Activated effector memory CD4-positive, alpha-beta T cell treated with anti-CD3 and anti-CD28 coated beads, Interleukin-2, amount 50 U/mL, for 16 hours (primary cell): ENCODE results near the gene ZNF208.

Experiments
- DNase-seq: peaks from one replicate; pipeline ENCODE4 v3.0.0-alpha.2; 2020

Gene ZNF208

GRCh38 chr19:21883516-21883915 lies 127.2 kb downstream of the ZNF208 start:
- no peak for DNase-seq
